ENCODE data around the gene SPRED2.

DNA sequence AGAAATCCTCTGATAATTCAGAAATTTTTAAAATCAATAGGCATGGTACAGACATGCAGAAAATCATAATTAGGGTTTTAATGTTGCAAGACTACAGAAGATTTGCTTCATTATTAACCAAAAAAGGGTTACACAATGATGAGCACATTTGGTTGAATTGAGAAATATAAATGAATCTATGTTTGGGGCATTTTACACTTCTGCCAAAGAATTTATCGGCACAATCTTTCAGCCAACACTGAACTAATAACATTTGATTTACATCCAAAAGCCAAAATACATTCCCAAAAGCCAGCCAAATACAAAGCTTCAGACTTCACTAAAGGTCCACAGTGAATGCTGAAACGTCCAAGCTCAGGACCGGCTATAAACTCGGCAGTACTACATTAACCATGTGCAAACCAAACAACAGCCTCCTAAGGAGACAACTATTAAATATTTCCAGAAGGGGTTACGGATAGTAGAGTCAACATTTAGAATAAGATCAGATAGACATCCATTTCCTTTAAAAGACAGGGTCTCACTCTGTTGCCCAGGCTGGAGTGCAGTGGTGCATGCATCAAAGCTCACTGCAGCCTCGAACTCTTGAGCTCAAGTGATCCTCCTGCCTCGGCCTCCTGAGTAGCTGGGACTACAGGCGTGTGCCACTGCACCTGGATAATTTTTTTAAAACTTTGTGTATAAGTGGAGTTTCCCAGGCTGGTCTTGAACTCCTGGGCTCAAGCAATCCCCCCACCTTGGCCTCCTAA lies 29.4 kb downstream of the SPRED2 start:
- TF ChIP-seq, protein P1, sequence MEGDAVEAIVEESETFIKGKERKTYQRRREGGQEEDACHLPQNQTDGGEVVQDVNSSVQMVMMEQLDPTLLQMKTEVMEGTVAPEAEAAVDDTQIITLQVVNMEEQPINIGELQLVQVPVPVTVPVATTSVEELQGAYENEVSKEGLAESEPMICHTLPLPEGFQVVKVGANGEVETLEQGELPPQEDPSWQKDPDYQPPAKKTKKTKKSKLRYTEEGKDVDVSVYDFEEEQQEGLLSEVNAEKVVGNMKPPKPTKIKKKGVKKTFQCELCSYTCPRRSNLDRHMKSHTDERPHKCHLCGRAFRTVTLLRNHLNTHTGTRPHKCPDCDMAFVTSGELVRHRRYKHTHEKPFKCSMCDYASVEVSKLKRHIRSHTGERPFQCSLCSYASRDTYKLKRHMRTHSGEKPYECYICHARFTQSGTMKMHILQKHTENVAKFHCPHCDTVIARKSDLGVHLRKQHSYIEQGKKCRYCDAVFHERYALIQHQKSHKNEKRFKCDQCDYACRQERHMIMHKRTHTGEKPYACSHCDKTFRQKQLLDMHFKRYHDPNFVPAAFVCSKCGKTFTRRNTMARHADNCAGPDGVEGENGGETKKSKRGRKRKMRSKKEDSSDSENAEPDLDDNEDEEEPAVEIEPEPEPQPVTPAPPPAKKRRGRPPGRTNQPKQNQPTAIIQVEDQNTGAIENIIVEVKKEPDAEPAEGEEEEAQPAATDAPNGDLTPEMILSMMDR (IDR thresholded peaks at IDR 0.05; ENCODE audit: low read depth, low read length, poor library complexity, severe bottlenecking), result no peak
- TF ChIP-seq EZH2phosphoT487 (IDR thresholded peaks at IDR 0.05; ENCODE audit: borderline replicate concordance, low read length), result no peak
